Measurements from ENCODE around the gene RLN3.

DNA sequence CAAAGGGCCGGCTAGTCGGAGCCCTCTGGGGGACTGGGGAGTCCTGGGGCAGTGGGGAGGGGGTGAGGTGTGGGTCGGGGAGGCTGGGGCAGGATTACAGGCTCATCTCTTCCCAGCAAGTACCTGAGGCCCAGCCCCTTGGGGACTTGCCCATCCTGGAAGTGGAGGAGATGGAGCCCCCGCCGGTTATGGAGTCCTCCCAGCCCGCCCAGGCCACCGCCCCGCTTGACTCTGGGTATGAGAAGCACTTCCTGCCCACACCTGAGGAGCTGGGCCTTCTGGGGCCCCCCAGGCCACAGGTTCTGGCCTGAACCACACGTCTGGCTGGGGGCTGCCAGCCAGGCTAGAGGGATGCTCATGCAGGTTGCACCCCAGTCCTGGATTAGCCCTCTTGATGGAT is 24.0 kb downstream of the RLN3 start:
- TF ChIP-seq, protein P1, sequence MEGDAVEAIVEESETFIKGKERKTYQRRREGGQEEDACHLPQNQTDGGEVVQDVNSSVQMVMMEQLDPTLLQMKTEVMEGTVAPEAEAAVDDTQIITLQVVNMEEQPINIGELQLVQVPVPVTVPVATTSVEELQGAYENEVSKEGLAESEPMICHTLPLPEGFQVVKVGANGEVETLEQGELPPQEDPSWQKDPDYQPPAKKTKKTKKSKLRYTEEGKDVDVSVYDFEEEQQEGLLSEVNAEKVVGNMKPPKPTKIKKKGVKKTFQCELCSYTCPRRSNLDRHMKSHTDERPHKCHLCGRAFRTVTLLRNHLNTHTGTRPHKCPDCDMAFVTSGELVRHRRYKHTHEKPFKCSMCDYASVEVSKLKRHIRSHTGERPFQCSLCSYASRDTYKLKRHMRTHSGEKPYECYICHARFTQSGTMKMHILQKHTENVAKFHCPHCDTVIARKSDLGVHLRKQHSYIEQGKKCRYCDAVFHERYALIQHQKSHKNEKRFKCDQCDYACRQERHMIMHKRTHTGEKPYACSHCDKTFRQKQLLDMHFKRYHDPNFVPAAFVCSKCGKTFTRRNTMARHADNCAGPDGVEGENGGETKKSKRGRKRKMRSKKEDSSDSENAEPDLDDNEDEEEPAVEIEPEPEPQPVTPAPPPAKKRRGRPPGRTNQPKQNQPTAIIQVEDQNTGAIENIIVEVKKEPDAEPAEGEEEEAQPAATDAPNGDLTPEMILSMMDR (conservative IDR thresholded peaks at IDR 0.05; ENCODE audit: low read depth in 2 of 2), result no peak
- TF ChIP-seq STAT1 (IDR thresholded peaks at IDR 0.05; ENCODE audit: unreplicated experiment) (no peak), POLR2AphosphoS5 (IDR thresholded peaks at IDR 0.05; ENCODE audit: low read depth) (no peak), CREB1 (CRISPR knock-in tag; IDR thresholded peaks at IDR 0.05; ENCODE audit: low read depth) (no peak), EZH2 (IDR thresholded peaks at IDR 0.05; ENCODE audit: low read depth, unreplicated experiment) (no peak), EZH2phosphoT487 (IDR thresholded peaks at IDR 0.05; ENCODE audit: unreplicated experiment) (no peak), JUNB (IDR thresholded peaks at IDR 0.05; ENCODE audit: unreplicated experiment) (no peak), NANOG (IDR thresholded peaks at IDR 0.05; ENCODE audit: borderline replicate concordance) (no peak), ZNF114 (CRISPR knock-in tag; IDR thresholded peaks at IDR 0.05) (no peak)
- TF ChIP-seq, protein P2, sequence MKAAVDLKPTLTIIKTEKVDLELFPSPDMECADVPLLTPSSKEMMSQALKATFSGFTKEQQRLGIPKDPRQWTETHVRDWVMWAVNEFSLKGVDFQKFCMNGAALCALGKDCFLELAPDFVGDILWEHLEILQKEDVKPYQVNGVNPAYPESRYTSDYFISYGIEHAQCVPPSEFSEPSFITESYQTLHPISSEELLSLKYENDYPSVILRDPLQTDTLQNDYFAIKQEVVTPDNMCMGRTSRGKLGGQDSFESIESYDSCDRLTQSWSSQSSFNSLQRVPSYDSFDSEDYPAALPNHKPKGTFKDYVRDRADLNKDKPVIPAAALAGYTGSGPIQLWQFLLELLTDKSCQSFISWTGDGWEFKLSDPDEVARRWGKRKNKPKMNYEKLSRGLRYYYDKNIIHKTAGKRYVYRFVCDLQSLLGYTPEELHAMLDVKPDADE (IDR thresholded peaks at IDR 0.05), result no peak
